IPS-18a (cell line): ENCODE results near the gene OXGR1.

ENCODE experiments used
- H3K27ac ChIP-seq: one replicate; pipeline ENCODE4 v1.5.1; 2013; ENCODE audit warnings: low read length
- H3K27me3 ChIP-seq: one replicate; pipeline ENCODE4 v1.6.1; 2013; ENCODE audit warnings: mild to moderate bottlenecking, low read length; ENCODE audit not compliant: control insufficient read depth, insufficient read depth
- H3K36me3 ChIP-seq: one replicate; pipeline ENCODE4 v1.6.1; 2013; ENCODE audit warnings: low read depth, low read length; ENCODE audit not compliant: control insufficient read depth
- H3K4me1 ChIP-seq: one replicate; pipeline ENCODE4 v1.6.1; 2013; ENCODE audit warnings: low read depth, low read length; ENCODE audit not compliant: control insufficient read depth
- H3K4me3 ChIP-seq: one replicate; pipeline ENCODE4 v1.5.1; 2013; ENCODE audit warnings: low read length
- H3K9ac ChIP-seq: one replicate; pipeline ENCODE4 v1.6.1; 2013; ENCODE audit warnings: mild to moderate bottlenecking, low read length, moderate library complexity
- H3K9me3 ChIP-seq: one replicate; pipeline ENCODE4 v1.6.1; 2013; ENCODE audit warnings: low read depth, low read length; ENCODE audit not compliant: control insufficient read depth

OXGR1 gene

DNA sequence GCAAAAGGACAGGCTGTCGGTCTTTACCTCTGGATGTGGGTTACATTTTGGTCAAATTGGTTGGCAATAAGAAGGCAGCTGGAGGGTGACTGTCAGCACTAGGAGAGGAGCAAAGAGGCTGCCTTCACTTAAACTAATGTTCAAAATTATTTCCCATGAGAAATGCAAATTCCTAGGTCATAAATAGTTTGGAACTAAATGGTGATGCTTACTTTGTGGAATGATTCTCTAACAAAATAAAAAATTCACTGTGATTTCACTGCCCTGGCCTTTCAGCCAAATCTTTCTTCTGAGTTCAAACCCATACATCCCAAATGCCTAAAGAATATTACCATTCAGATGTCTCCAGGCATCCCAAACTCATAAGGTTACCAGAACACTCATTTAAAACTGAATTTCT, 25.0 kb upstream of the OXGR1 start:
- Histone ChIP-seq H3K9me3 (no peaks in the 10 kb centered on the region), H3K36me3 (no peaks in the 10 kb centered on the region), H3K9ac (no peak overlapping the region), H3K27me3 (no peaks in the 10 kb centered on the region), H3K27ac (no peak overlapping the region), H3K4me1 (no peaks in the 10 kb centered on the region), H3K4me3 (no peak overlapping the region)

DNA sequence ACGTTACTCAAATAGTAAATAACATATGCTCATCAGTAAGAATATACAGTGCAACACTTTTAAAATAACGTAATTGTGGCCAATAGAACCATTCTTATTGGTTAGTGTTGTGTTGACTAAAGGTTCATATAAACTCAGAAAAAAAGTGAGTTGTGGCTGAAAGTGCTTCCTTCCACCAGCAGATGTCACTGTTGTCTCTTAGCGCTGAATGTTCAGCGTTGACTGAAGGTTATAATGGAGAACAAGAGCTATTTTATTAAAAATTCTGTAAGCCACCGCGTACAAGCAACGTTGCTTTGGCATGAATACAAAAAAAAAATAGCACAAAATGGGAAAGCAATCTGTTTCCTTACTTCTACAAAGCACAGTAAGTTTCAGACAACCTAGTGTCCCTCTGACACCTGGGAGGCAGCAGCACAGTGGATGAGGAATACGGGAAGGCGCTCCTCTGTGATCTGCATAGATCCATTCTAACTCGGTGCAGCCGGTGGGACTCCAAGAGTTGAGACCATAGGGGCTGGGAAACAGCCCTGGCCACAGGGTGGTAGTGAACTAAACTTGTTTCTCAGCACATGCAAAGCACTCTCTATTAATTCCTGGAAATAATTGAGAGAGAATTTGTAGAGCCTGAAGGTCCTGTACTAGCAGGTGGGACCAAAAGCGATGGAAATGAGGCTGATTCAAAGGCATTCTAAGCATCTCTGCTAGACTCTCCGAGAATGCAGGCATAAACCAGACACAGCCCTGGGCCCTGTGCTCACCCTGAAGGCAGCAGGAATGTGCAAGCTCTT, 23.9 kb upstream of the OXGR1 start:
- H3K27me3 ChIP-seq: no peaks in the 10 kb centered on the region
- H3K9ac ChIP-seq: no peak overlapping the region
- no peaks in the 10 kb centered on the region for H3K36me3 ChIP-seq
- no peaks in the 10 kb centered on the region for H3K4me1 ChIP-seq
- H3K4me3 ChIP-seq: peak overlapping the region; percentile 12
- H3K9me3 ChIP-seq: no peaks in the 10 kb centered on the region
- no peak overlapping the region for H3K27ac ChIP-seq

DNA sequence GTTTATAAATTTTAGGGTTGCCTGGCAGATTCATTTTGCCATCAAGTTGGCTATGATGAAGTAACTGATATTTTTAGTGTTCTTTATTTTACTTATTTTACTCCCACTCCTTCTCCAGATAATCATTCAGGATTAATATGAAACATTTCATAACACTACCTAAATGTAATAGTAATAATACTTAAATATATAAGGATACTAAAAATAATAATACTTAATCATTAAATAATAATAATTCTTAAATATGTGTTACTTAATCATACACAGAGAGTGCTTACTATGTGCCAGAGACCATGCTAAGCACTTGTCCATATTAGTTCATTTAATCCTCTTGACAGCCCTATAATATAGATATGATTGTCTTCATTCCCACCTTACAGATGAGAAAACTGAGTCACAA, 23.0 kb upstream of the OXGR1 start:
- no peak overlapping the region for H3K27ac ChIP-seq
- no peaks in the 10 kb centered on the region for H3K4me1 ChIP-seq
- no peaks in the 10 kb centered on the region for H3K9me3 ChIP-seq
- no peaks in the 10 kb centered on the region for H3K36me3 ChIP-seq
- H3K27me3 ChIP-seq: no peaks in the 10 kb centered on the region
- H3K4me3 ChIP-seq: no peak overlapping the region
- no peak overlapping the region for H3K9ac ChIP-seq

DNA sequence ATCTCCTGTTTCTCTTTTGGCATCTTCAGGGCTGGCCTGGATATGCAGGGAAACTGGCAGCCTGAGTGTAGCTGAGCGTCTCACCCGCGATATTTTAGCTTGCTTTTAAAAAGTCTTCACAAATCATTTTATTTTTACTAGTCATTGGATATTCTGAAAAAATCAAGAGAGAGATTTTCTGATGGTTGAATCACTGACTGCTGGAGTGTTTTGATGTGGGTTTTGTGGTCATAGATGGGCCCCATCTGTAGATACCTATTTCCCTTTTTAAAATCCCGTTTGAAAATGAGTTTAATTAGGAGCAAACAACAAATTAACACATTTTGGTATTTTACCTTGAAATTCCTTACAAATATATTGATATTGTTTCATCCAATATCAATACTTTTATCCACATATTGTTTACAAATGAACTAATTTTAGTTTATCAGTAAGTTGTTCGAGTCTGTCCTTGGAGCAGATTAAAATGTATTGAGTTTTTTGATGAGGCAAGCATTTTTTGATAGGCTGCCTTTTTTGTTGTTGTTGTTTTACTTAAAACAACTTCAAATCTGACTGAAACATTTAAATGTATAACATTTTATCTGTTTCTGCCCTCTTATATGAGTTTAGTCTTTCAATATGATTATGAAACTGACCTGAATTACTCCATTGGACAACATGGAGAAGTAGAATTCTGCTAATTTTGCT, 21.5 kb upstream of the OXGR1 start:
- no peaks in the 10 kb centered on the region for H3K27me3 ChIP-seq
- H3K4me3 ChIP-seq: no peak overlapping the region
- no peaks in the 10 kb centered on the region for H3K36me3 ChIP-seq
- no peaks in the 10 kb centered on the region for H3K9me3 ChIP-seq
- no peak overlapping the region for H3K9ac ChIP-seq
- no peak overlapping the region for H3K27ac ChIP-seq
- H3K4me1 ChIP-seq: no peaks in the 10 kb centered on the region

DNA sequence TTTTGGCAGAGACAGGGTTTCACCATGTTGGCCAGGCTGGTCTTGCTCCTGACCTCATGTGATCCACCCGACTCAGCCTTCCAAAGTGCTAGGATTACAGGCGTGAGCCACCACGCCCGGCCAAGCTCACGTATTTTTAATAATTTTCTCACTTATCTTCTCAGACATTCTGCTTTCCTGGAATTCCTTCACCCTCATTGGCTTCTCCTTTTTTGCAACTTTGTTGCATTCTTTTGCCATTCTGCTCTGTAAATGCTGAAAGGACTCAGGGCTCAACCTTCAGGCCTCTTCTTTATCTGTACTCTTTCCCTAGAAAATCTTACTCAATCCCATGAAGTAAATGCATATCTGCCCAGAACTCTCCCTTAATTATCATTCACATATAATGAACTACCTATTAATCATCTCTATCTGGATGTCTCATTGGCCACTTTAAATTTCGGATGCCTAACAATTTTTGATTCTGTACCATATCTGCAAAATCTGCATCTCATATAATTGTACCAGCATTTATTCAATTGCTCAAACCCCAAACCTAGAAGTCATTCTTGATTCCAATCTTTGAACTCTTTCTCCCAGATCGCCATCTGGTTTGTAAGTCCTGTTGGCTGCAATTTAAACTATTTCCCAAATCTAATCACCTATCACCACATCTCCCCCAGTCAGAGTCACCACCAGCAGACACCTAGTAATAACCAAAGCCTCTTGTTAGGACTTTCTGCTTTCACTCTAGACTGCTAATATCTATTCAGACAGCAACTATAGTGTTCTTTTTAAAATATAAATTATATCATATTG, 18.2 kb upstream of the OXGR1 start:
- Histone ChIP-seq H3K4me1 (no peaks in the 10 kb centered on the region), H3K9ac (no peak overlapping the region), H3K27ac (no peak overlapping the region), H3K27me3 (no peaks in the 10 kb centered on the region), H3K4me3 (no peak overlapping the region), H3K36me3 (no peaks in the 10 kb centered on the region), H3K9me3 (no peaks in the 10 kb centered on the region)

DNA sequence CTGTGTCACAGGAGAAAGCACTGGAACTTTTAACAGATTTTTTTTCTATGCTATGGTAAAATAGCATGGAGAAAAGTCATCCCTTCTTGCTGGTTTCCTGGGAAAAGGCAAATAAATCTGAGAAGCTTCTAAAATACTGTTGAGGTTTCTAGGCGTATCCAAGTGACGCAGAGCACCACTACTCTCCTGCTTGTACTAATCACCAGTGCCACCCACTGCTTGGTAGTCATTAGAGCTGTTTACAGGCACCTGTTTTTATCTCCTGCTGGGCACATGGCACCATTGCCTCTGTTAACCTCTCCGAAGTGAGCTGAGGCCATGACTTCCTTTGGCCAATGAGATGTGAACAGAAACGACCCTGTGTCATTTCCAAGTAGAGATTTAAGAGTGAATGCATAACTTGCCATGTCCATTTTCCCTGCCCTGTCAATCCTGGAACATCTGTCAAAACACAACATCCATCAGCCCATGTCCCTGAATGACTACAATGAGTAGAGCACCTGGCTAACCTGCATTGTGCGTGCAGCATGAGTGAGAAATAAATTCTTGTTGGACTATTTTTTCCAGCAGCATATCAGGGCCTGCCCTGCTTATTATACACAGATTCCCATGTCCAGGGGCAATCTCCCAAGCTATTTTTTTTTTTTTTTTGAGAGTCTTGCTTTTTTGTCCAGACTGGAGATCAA, 17.3 kb upstream of the OXGR1 start:
- Histone ChIP-seq H3K27me3 (no peaks in the 10 kb centered on the region), H3K4me3 (no peak overlapping the region), H3K36me3 (no peaks in the 10 kb centered on the region), H3K4me1 (no peaks in the 10 kb centered on the region), H3K27ac (no peak overlapping the region), H3K9me3 (no peaks in the 10 kb centered on the region), H3K9ac (no peak overlapping the region)

DNA sequence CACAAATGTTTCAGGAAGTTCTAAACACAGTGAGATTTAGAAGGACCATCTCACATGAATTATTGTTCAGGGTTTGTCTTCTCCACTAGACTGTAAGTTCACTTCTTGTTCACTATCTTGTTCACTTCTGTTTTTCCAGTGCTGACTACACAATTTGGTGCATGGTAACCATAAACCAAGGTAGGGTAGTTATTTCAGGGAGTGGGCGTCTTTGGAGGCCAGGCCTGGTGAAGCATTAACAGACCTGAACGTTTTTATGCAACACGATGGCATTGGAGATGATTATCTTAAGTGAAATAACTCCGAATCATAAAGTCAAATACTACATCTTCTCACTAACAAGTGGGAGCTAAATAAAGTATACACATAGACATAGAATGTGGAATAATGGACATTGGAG, 14.4 kb upstream of the OXGR1 start:
- H3K36me3 ChIP-seq: no peaks in the 10 kb centered on the region
- no peaks in the 10 kb centered on the region for H3K4me1 ChIP-seq
- no peak overlapping the region for H3K9ac ChIP-seq
- no peak overlapping the region for H3K27ac ChIP-seq
- peaks cover 10% of the 10 kb centered on the region for H3K27me3 ChIP-seq
- H3K4me3 ChIP-seq: no peak overlapping the region
- no peaks in the 10 kb centered on the region for H3K9me3 ChIP-seq

DNA sequence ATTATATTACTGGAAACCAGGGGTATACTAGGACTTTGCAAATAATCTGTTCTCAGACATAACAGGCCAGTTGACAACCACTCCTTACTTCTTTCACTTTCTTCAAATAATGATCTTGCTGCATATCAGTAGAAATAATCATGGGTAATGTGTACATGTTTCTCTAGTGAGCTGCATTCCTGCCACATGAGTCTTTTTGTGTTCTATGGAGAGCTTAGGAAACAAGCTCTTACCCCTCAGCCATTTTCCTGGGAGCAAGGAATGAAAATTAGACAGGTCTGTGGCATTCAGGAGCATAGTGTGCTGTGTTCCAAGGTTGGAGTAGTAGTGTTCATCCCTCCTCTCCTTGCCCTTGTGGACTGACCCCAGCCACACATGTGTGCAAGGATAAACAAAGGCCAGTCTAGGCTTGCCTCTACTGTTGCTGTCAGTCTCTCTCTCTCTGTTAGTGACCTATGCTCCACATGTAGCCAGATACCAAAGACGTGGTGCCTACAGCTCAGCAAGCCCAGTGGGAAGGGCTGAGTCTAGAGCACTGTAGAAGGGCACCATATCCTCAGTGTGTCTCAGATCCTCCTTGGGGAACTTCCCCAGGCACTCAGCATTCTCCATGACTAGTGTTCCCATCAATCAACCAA, 11.5 kb upstream of the OXGR1 start:
- peaks cover 39% of the 10 kb centered on the region for H3K27me3 ChIP-seq
- H3K4me1 ChIP-seq: no peaks in the 10 kb centered on the region
- no peak overlapping the region for H3K9ac ChIP-seq
- no peak overlapping the region for H3K27ac ChIP-seq
- no peak overlapping the region for H3K4me3 ChIP-seq
- H3K36me3 ChIP-seq: no peaks in the 10 kb centered on the region
- H3K9me3 ChIP-seq: no peaks in the 10 kb centered on the region

DNA sequence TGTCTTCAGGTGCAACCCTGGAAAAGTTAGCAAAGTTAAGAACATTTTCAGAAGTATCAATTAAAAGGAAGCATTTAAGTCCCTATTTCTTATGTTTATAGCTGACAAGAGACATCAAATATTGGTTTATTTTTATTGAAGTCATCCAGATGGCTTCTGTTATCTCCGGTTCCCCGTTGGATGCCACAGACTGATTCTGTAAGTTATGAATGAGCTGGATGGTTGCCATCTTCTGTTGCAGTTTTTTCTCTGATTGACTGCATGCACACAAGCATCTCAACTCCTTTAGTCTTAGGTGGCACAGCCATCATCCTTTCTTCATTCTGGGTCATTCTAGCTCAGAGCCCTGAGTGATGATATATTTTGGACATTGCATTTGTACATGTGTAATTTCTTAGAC, 10.6 kb upstream of the OXGR1 start:
- H3K4me1 ChIP-seq: peaks cover 4% of the 10 kb centered on the region
- no peak overlapping the region for H3K4me3 ChIP-seq
- H3K36me3 ChIP-seq: no peaks in the 10 kb centered on the region
- H3K27ac ChIP-seq: no peak overlapping the region
- H3K9me3 ChIP-seq: no peaks in the 10 kb centered on the region
- peaks cover 47% of the 10 kb centered on the region for H3K27me3 ChIP-seq
- H3K9ac ChIP-seq: no peak overlapping the region

DNA sequence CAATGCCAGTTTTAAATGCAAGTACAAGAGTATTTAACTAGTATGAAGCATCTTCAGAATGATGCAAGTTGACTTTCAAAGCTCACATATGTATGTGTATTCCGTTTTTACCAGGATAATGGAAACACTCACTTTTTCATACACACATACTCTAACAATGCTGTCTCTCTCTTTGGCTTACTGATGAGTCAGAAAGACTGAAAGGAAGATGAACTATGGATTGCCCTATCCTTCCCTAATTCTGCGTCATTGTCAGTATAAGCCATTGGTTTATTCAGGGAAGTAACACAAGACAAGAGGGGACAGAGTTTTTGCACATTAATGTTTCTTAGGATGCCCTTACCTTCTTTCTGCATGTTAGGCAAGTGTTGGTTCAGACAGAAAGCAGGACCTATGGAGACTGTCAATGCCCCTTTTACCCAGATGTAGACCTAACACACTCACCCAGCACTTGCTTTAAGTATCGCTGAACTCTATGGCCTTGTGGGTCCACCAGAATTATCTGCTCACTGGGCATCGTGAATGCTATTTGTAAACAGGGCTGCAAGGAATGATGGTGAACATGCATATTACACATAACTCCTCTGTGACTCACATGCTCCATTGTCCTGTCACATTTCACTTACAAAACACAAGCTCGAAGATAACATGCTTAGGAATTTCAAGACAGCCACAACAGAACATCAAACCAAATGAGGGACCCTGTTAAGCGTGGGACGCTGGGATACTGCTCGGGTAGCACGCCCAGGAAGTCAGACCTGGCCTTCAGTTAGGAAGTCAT, 10.0 kb upstream of the OXGR1 start:
- no peak overlapping the region for H3K27ac ChIP-seq
- H3K4me3 ChIP-seq: no peak overlapping the region
- H3K27me3 ChIP-seq: peaks cover 53% of the 10 kb centered on the region
- H3K36me3 ChIP-seq: no peaks in the 10 kb centered on the region
- no peak overlapping the region for H3K9ac ChIP-seq
- peaks cover 4% of the 10 kb centered on the region for H3K4me1 ChIP-seq
- no peaks in the 10 kb centered on the region for H3K9me3 ChIP-seq
